GM12872 (cell line): ENCODE data around the gene FRMD4A.

Experiments
- TF ChIP-seq, protein P1 (sequence below): IDR thresholded peaks from 3 replicates; pipeline ENCODE4 v1.5.1; 2011; ENCODE audit warnings: low read depth, mild to moderate bottlenecking, low read length, moderate library complexity; ENCODE audit not compliant: insufficient read depth

Gene FRMD4A

DNA sequence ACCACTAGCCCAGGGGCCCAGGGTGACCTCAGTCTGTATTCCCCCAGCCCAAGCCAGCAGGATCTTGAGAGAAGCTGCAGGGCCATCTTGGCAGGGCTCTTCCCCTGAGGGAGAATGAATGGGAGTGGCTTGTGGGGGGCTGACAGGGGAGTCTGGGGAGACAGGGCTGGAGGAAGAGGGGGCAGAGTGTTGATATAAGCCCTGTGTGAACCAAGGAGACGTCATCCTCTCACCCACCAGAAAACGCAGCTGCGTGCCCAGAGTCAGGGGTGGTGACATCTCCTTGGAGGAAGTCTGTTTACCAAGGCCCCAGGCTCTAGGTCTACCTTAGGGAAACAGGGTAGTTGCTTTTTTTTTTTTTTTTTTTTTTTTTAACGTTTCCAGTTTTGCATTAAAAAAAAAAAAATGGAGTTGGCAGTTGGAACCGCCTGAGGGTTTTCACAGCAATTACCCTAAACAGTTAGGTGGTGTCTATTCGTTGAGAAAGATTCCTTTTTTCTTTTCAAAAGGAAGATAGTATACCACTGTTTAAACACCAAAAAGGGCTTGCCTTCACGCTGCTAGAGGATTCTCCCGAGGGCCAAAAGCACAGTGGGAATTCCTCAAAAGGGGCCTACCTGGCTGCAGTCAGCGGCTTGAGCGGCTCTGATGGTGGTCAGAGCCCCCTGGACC, 630.1 kb downstream of the FRMD4A start:
- TF ChIP-seq, protein P1, sequence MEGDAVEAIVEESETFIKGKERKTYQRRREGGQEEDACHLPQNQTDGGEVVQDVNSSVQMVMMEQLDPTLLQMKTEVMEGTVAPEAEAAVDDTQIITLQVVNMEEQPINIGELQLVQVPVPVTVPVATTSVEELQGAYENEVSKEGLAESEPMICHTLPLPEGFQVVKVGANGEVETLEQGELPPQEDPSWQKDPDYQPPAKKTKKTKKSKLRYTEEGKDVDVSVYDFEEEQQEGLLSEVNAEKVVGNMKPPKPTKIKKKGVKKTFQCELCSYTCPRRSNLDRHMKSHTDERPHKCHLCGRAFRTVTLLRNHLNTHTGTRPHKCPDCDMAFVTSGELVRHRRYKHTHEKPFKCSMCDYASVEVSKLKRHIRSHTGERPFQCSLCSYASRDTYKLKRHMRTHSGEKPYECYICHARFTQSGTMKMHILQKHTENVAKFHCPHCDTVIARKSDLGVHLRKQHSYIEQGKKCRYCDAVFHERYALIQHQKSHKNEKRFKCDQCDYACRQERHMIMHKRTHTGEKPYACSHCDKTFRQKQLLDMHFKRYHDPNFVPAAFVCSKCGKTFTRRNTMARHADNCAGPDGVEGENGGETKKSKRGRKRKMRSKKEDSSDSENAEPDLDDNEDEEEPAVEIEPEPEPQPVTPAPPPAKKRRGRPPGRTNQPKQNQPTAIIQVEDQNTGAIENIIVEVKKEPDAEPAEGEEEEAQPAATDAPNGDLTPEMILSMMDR, result no peak

DNA sequence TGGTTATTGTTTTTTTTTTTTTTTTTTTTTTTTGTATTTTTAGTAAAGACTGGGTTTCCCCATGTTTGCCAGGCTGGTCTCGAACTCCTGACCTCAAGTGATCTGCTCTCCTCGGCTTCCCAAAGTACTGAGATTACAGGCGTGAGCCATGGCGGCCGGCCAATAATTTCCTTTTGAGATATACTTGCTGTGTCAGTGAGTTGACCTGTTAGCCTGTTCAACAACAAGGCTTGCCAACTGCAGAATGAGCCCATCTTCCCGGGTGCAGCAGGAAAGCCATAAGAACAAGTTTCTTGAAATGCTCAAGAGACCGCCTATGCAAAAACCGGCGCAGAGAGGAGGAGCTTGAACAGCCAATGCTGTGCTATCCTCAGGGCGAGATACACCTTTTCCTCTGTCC, 631.5 kb downstream of the FRMD4A start:
- TF ChIP-seq, protein P1, result no peak

DNA sequence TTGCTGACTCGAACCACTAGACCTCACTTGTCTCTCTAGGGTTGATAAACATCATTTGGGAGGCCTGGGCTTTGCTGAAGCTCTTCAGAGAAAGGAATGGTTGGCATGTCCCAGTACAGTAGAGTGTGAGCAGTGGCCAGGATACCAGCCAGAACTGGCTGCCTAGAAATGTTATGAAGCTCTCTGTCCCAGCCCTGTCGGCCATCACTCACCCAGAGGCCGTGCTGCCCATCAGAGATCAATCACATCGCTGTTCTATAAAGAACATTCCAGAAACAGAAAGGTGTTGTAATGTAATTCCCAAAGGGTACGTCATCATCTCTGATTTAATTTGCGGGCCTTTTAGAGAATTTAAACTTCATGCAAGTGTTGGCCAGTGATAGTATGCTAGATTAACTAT, 632.5 kb downstream of the FRMD4A start:
- TF ChIP-seq, protein P1, result no peak

DNA sequence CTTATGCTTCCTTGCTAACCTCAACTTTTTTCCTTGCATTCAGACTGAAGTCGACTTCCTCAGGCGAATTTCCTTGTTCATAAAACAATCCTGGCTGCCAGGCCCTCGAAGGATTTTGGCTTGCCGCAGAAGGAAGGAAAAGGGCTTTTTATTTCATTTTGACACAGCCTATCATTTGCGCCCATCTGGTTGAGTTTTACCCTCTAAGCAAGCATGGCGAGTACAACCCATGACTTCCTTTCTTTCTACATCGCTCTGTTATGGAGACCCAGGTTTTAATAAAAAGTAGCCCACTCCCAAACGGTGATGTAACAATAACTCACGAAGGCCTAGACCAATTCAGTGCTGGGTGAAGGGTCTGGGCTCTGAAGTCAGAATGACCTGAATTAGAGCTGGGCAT, 634.7 kb downstream of the FRMD4A start:
- TF ChIP-seq, protein P1, result no peak

DNA sequence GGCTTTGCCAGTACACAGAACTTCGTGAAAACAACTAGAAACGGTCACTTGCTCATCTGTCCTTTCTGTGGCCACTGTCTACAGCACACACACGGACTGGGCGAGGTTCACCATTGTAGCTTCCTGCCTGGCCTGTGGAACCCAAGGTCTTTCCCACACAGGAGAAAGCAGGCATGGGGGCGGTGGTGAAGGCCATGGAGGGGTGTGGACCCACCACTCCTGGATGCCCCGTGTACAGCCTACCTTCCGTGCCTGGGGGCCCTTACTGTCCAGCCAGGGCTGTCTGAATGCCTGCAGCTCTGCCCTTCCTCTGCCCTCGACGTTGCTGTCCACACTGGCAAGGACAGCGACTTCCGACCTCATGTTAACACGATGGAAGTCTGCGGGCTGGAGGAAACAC, 635.1 kb downstream of the FRMD4A start:
- TF ChIP-seq, protein P1, result no peak

DNA sequence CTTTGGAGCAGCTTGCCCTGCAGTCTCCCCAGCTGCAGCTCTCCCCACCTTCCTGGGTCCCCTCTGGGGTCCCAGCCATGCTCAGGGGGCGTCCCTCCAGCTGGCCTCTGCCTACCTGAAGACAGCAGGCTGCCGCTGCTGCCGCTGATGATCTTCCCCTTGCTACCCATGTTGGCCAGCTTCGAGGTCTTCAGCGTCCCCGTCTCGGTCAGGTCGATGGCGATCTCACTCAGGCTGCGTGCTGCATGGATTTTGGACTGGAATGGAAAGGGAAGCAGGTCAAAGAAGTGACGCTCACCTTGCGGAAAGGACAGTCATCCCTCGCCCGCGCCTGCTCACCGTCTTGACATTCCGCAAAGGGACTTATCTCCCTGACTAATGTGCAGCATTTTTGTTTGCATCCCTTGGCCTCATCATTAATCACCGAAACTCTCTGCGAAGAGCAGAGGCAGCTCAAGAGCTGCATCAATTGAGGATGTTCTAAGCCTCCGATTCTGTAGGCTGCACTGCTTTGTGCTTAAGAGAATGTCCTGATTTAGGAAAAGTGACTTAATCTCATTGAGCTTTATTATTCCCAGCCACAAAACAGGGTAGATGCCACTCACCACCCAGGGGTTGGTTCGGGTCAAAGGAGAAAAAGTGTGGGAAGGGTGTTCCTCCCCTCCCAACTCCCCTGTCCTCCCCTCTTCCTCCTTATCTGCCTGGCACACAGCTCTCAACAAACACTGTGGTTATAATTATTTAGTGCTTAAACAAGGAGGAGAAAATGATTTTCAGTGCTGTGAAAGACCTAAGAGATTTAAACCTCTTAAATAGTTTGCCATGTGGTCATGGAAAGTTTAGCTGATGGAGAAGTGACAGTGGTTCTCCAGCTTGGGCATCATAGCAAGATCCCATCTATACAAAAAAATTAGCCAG, 636.7 kb downstream of the FRMD4A start:
- TF ChIP-seq, protein P1, result no peak

DNA sequence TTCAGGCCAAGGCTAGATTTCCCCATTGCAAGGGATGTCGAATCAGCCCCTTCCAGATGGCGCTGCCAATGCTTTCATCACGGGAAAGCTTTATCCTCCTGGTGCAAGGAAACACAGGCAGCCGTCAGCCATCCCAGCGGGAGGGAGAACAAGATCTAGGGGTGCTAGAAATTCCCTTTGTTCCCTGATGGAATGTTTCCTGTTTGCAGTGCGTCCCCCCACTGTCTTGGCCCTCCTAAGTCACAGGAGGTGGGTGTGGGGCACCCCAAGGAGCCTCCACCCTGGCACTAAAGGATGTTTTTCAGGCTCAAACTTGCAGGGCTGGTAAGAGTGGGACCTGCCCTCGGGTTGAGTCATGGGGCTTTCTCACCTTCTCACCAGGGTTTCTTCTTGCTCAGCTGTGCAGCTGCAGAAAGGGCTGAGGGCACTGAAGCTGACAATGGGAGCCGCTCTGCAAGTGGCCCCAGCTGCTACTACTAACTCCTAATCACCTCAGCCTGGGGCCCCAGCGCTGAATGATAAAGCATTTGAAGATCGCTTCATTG, 640.4 kb downstream of the FRMD4A start:
- TF ChIP-seq, protein P1, result no peak
